Measurements from ENCODE around the gene HINFP. TPM values are rescaled to one million over a fixed set of nuclear protein-coding genes. Genes with fewer than 3 reads are reported as not detected.

HINFP gene
- total and polyA plus RNA-seq, 9 of the 15 experiments (the other 6 are each of a cell fraction or from before 2014, with no cell fraction given): 13.8 to 34.1 (median 22.5) TPM

DNA sequence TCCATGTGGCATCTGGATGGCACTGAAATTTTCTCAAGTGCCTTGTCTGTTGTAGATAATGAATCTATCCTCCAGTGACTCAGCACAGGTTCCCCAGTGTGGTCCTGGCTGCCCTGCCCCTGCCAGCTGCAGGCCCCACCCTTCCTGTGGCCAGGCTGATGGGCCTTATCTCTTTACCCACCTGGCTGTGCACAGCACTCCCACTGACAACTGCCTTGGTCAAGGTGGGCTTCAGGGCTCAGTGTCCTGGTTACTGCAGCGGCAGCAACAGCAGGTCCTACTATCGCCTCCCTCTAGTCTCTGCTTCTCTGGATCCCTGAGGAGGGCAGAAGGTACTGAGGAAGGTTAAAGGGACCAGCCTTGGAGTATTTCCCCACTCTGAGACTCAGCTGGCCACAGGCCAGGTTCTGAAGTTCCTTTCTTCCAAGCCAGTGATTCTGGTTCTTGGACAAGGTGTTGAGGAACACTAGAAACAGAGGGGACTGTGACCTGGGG is 33.6 kb upstream of the HINFP start (continued):
- TF ChIP-seq, protein P1, sequence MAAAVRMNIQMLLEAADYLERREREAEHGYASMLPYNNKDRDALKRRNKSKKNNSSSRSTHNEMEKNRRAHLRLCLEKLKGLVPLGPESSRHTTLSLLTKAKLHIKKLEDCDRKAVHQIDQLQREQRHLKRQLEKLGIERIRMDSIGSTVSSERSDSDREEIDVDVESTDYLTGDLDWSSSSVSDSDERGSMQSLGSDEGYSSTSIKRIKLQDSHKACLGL (CRISPR knock-in tag; IDR thresholded peaks at IDR 0.05; ENCODE audit: borderline replicate concordance, poor library complexity, severe bottlenecking): no peak
- TF ChIP-seq XRCC4 (IDR thresholded peaks at IDR 0.05; ENCODE audit: extremely low read depth, insufficient read depth, insufficient read length) (no peak), RNF2 (IDR thresholded peaks at IDR 0.05) (peak; percentile 97), CBX2 (IDR thresholded peaks at IDR 0.05; ENCODE audit: insufficient read depth, low read length, poor library complexity, severe bottlenecking) (no peak), RBM39 (optimal IDR thresholded peaks at IDR 0.05; ENCODE audit: low read depth, low read length) (peak; percentile 26), FOXJ3 (CRISPR knock-in tag; IDR thresholded peaks at IDR 0.05) (no peak), ARHGAP35 (IDR thresholded peaks at IDR 0.05; ENCODE audit: partially characterized antibody) (no peak), MECOM (CRISPR knock-in tag; IDR thresholded peaks at IDR 0.05) (peak; percentile 62; the same call in 1 of the 2 replicates), NONO (IDR thresholded peaks at IDR 0.05; ENCODE audit: low read depth in 2 of 2, low read length in 1 of 2) (peak in 1 of 2 experiments; percentile 79; a peak in 2 of 4 replicates), SOX6 (IDR thresholded peaks at IDR 0.05) (peak; percentile 94), SMARCE1 (IDR thresholded peaks at IDR 0.05) (peak; percentile 99), PHF21A (IDR thresholded peaks at IDR 0.05; ENCODE audit: borderline replicate concordance, low read depth) (0 out of 2 replicates have a peak, but pooled peaks have one; percentile 51), NFATC3 (IDR thresholded peaks at IDR 0.05) (peak; percentile 66; the same call in 1 of the 2 replicates), ZNF143 (CRISPR knock-in tag; IDR thresholded peaks at IDR 0.05) (no peak), ERF (CRISPR knock-in tag; IDR thresholded peaks at IDR 0.05) (0 out of 2 replicates have a peak, but pooled peaks have one; percentile 74), RUNX1 (IDR thresholded peaks at IDR 0.05; ENCODE audit: low read depth) (peak; percentile 93), RHOXF2B (CRISPR knock-in tag; conservative IDR thresholded peaks at IDR 0.05) (no peak), CTBP1 (IDR thresholded peaks at IDR 0.05; ENCODE audit: borderline replicate concordance) (peak; percentile 100), CREM (IDR thresholded peaks at IDR 0.05; ENCODE audit: low read depth) (peak; percentile 87), THRAP3 (IDR thresholded peaks at IDR 0.05; ENCODE audit: borderline replicate concordance) (0 out of 2 replicates have a peak, but pooled peaks have one; percentile 34), FOXP1 (CRISPR knock-in tag; IDR thresholded peaks at IDR 0.05) (no peak), ZNF239 (CRISPR knock-in tag; IDR thresholded peaks at IDR 0.05) (no peak), ARID2 (IDR thresholded peaks at IDR 0.05) (no peak), MED1 (CRISPR knock-in tag; IDR thresholded peaks at IDR 0.05; ENCODE audit: borderline replicate concordance) (no peak), ZNF212 (CRISPR knock-in tag; IDR thresholded peaks at IDR 0.05) (no peak), ZBTB43 (CRISPR knock-in tag; IDR thresholded peaks at IDR 0.05) (no peak), ZNF589 (CRISPR knock-in tag; IDR thresholded peaks at IDR 0.05; ENCODE audit: low read depth) (peak; percentile 96), MCM5 (IDR thresholded peaks at IDR 0.05; ENCODE audit: low read depth) (no peak), ASH1L (IDR thresholded peaks at IDR 0.05; ENCODE audit: borderline replicate concordance, low read depth, partially characterized antibody) (no peak)
- TF ChIP-seq, protein P2, sequence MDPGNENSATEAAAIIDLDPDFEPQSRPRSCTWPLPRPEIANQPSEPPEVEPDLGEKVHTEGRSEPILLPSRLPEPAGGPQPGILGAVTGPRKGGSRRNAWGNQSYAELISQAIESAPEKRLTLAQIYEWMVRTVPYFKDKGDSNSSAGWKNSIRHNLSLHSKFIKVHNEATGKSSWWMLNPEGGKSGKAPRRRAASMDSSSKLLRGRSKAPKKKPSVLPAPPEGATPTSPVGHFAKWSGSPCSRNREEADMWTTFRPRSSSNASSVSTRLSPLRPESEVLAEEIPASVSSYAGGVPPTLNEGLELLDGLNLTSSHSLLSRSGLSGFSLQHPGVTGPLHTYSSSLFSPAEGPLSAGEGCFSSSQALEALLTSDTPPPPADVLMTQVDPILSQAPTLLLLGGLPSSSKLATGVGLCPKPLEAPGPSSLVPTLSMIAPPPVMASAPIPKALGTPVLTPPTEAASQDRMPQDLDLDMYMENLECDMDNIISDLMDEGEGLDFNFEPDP (CRISPR knock-in tag; IDR thresholded peaks at IDR 0.05): 0 out of 2 replicates have a peak, but pooled peaks have one; percentile 5
